ENCODE measurements around the gene DDX18. TPM values are rescaled to one million over a fixed set of nuclear protein-coding genes. Genes with fewer than 3 reads are reported as not detected.
"Not testable (repeated sequence)": the region's sequence is repeated elsewhere in the genome, so short reads cannot be mapped to it uniquely, and the experiment has no call there.

The DDX18 gene
- total RNA-seq (2014; rRNA removed; shearing (Covaris generic)) = 113 and 169 TPM in 2 replicates

DNA sequence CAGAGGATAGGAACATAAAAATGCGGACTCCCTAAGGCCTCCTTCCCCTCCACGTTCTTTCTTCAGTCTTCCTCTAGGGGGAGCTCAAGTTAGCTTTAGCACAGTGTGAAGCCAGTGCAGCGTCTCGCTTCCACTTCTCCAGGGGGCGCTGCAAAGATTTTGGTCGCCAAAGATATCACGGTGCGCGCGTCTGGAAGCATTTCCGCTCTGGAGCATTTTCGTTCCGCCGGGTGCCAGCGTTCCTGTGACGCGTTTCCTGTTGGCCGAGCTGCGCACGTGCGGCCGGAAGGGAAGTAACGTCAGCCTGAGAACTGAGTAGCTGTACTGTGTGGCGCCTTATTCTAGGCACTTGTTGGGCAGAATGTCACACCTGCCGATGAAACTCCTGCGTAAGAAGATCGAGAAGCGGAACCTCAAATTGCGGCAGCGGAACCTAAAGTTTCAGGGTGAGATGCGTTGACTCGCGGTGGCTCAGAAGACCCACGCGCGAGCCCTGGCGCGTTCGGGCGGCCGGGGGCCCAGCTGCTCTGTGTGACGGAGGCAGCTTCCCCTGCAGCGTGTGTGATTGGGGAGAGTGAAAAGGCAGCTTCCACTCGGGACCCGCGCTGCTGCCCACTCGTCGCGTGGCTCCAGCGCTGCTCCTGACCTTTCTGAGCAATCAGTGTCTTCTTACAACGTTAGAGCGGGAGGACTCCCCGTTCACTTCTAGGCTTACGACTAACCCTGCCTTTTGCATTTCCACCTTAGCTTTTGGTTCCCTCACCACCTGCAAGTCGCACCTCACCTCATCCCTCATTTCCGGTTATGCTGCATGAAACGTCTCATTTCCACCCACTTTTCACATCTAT lies at the start of gene DDX18:
TSS of gene DDX18 (plus strand) at position 275 of the 848 bp plus-strand sequence. CDS start at position 362, 87 bp downstream.
- DNase-seq (ENCODE audit: low read depth) = peak; percentile 97

DNA sequence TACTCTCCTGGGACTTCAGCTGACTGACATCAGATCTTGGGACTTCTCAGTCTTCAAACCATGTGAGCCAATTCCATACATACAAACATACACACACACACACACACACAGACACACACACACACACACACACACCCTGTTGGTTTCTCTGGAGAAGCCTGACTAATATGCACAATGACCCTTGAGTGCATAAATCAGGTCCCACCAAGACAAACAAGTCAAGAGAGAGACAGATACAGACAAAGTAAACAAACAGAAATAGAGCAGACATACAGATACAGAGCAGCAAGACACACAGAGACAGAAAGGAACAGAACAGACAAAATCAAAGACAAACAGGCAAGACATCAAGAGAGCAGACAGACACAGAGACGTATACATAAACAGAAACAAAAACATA lies 43.8 kb upstream of the DDX18 start:
- DNase-seq (ENCODE audit: low read depth) = no peak

GRCh38 chr2:117771969-117772630 lies 42.4 kb upstream of the DDX18 start:
- no peak for DNase-seq (ENCODE audit: low read depth)

- DNase-seq (ENCODE audit: low read depth) = no peak
Observed at GRCh38 chr2:117774716-117775115, 39.8 kb upstream of the DDX18 start.

GRCh38 chr2:117775703-117776219 lies 38.7 kb upstream of the DDX18 start:
- DNase-seq (ENCODE audit: low read depth) = no peak

- DNase-seq (ENCODE audit: low read depth) = no peak
Observed at GRCh38 chr2:117776888-117777287, 37.6 kb upstream of the DDX18 start.

DNA sequence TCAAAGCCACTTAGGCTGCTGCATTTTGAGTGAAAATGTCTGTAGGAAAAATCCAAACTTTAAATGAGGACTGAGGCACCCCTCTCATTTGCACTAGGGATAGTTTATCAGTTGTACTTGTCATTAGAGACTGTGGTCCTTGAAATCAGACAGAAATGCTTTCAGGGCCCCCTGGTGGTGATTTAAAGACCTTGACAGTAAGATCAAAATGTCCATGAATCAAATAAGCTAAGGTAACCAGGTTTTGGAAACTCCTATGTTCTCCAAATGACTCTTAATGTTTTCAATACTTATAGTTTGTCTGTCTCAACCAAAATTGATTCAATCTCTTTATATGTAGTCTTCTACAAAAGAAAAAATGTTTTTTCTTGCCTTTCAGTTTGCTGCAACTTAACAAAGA lies 28.8 kb upstream of the DDX18 start:
- peak; percentile 9 for DNase-seq (ENCODE audit: low read depth)

DNA sequence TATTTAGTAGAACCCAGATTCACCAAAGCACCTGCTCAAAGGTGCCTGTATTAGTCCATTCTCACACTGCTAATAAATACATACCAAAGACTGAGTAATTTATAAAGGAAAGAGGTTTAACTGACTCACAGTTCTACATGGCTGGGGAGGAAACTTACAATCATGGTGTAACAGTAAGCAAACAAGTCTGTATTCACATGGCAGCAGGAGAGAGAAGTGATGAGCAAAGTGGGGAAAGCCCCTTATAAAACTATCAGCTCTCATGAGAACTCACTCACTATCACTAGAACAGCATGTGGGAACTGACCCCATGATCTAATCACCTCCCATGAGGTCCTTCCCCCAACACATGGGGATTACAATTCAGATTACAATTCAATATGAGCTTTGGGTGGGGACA lies 28.0 kb upstream of the DDX18 start:
- no peak for DNase-seq (ENCODE audit: low read depth)

DNA sequence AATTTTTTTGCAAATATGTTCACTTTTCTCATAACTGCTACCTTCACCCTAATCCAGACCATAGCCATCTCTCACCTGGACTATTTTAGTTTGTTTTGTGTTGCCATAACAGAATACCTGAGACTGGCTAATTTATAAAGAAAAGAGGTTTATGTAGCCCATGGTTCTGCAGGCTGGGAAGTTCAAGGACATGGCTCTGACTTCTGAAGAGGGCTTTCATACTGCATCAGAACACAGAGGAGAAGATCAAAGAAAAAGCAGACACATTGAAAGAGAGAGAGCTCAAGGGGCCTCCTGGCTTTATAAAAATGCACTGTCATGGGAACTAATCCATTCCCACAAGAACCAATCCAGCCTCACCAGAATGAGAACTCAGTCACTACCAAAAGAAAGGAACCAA lies 25.0 kb upstream of the DDX18 start:
- no peak for DNase-seq (ENCODE audit: low read depth)

GRCh38 chr2:117794668-117795067 lies 19.8 kb upstream of the DDX18 start:
- DNase-seq (ENCODE audit: low read depth) = no peak

DNA sequence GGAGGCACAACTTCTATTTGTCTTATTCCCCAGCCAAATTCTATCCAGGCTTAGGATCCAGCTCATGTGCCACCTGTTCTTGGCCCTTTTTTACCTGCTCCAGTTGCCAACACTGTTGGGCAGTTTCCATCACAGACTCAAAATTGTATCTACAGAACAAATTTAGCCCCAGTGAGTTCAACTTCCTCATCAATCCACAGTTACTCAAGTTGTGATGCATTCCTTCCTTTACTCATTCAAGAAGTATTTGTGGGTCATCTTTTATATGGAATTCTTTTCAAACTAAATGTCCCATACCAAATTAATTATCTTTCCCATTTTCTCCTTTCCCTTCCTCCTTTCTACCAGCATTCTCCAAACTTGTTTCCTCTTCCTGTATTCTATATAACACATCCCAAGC lies 12.7 kb upstream of the DDX18 start:
- no peak for DNase-seq (ENCODE audit: low read depth)

- not testable (repeated sequence) for DNase-seq (ENCODE audit: low read depth)
Observed at GRCh38 chr2:117803644-117804325, 10.7 kb upstream of the DDX18 start.

DNA sequence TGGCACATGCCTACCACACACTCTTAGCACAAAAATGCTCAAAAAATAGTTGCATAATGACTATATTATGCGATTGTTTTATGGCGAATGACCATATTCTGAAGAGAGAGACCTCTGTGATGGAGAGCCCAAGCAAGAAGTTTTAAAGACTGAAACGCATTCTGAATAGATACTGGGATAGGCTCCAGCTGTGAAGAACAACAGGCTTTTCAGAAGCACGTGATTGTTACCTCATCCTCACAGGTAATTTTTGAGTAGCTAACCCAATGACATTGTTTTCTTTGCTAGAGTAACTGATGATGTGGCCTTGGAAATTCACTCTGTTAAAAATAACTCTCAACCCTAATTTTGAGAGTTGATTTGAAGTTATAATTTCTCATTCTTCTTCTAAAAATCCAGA lies 2.0 kb upstream of the DDX18 start:
- DNase-seq (ENCODE audit: low read depth) = no peak

DNA sequence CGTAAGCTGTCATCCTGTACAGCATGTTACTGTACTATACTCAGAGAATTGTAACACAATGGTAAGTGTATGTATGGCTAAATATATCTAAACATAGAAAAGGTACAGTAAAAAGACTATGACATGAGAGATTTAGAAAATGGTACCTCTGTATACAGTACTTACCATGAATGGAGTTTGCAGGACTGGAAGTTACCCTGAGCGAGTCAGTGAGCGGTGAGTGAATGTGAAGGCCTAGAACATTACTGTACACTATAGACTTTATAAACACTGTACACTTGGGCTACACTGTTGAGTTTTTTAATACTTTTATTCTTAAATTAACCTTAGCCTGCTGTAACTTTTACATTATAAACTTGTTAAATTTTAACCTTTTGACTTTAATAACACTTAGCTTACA lies 1.5 kb downstream of the DDX18 start:
- DNase-seq (ENCODE audit: low read depth) = no peak

GRCh38 chr2:117818921-117819320 lies 4.4 kb downstream of the DDX18 start:
- DNase-seq (ENCODE audit: low read depth) = no peak

GRCh38 chr2:117820444-117820843 lies 6.0 kb downstream of the DDX18 start:
- no peak for DNase-seq (ENCODE audit: low read depth)

DNA sequence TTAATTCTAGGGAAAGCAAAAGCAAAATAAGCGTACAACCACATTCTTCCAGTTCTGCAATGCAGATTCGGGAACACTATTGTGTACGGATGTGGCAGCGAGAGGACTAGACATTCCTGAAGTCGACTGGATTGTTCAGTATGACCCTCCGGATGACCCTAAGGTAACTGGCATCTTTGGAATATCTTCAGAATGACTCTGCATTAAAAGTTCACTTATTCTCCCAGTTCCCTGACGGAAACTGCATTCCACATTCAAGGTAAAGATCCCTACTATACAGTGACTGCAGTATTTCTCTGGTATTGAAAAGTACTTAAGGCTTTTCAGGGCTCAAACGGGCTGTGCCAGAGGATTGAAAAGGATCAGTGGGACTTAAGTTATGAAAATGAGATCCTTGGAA lies 10.9 kb downstream of the DDX18 start:
- no peak for DNase-seq (ENCODE audit: low read depth)

DNA sequence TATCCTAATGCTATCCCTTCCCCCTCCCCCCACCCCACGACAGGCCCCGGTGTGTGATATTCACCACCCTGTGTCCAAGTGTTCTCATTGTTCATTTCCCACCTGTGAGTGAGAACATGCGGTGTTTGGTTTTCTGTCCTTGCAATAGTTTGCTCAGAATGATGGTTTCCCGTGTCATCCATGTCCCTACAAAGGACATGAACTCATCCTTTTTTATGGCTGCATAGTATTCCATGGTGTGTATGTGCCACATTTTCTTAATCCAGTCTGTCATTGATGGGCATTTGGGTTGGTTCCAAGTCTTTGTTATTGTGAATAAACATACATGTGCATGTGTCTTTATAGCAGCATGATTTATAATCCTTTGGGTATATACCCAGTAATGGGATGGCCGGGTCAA lies 13.0 kb downstream of the DDX18 start:
- DNase-seq (ENCODE audit: low read depth) = not testable (repeated sequence)

GRCh38 chr2:117828870-117829269 lies 14.4 kb downstream of the DDX18 start:
- no peak for DNase-seq (ENCODE audit: low read depth)

GRCh38 chr2:117832332-117832731 lies 17.8 kb downstream of the DDX18 start:
- no peak for DNase-seq (ENCODE audit: low read depth)

- no peak for DNase-seq (ENCODE audit: low read depth)
Observed at GRCh38 chr2:117832905-117833613, 18.6 kb downstream of the DDX18 start.

DNA sequence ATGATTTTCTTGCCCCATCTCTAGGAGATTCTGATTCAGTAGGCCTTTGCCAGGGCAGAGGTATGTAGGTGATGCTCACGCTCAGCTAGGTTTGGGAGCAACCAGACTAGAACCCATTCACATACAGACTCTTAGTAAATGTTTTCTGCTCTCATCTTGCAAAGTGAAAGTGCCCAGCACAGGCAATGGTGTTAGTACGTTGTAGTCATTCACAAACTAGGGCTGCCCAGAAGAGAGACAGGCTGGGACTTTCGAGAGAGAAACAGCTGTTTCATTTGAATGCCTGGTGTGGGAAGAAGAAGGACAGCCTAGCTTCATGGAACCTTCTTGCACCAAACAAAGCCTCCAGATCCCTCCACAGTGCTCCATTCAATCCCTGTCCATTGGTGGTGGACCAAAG lies 19.4 kb downstream of the DDX18 start:
- DNase-seq (ENCODE audit: low read depth) = no peak

All from Daoy (cell line).